Panc1 (cell line): ENCODE results near the gene SCYL2.

Source experiments
- POLR2AphosphoS5 ChIP-seq: IDR thresholded peaks from 2 replicates; pipeline ENCODE4 v1.6.1; 2012; ENCODE audit warnings: mild to moderate bottlenecking, low read depth, low read length, moderate library complexity
- TF ChIP-seq, protein P1 (sequence below): fragments of 450-650 bp; IDR thresholded peaks from 2 replicates; pipeline ENCODE4 v1.5.1; 2017; ENCODE audit warnings: mild to moderate bottlenecking

DNA sequence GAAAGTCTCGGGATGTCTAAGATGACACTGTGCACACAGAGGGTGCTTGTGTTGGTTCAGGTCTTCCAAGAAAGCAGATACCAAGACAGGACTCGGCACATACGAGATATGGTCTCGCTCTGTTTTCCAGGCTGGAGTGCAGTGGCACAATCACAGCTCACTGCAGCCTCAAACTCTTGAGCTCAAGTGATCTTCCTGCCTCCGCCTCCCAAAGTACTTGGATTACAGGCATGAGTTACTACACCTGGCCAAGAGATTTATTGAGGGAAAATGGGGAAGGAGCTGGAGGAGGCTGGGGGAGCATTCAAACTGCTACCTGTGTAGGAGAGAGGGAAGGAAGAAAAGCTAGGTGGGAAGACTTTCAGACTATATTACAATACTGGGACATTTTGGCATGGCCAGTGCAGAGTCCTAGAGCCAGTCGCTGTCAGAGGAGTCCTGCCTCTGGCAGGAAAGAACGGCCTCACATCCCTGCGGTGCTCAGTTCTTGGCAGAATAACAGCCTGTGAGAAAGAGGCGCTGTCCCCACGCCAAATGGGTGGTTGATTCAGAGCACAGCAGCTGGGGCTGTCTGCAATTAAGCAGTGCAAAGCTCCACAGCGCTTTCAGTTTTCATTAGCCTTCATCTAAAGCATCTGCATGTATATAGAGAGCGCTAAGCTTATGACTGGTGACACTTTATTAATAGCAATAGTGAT, 108.2 kb downstream of the SCYL2 start:
- TF ChIP-seq, protein P1, sequence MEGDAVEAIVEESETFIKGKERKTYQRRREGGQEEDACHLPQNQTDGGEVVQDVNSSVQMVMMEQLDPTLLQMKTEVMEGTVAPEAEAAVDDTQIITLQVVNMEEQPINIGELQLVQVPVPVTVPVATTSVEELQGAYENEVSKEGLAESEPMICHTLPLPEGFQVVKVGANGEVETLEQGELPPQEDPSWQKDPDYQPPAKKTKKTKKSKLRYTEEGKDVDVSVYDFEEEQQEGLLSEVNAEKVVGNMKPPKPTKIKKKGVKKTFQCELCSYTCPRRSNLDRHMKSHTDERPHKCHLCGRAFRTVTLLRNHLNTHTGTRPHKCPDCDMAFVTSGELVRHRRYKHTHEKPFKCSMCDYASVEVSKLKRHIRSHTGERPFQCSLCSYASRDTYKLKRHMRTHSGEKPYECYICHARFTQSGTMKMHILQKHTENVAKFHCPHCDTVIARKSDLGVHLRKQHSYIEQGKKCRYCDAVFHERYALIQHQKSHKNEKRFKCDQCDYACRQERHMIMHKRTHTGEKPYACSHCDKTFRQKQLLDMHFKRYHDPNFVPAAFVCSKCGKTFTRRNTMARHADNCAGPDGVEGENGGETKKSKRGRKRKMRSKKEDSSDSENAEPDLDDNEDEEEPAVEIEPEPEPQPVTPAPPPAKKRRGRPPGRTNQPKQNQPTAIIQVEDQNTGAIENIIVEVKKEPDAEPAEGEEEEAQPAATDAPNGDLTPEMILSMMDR, result no peak
- no peak for TF ChIP-seq POLR2AphosphoS5
